Calu3 (cell line): ENCODE measurements around the gene NR2F1-AS1. TPM values are rescaled to one million over a fixed set of nuclear protein-coding genes. Genes with fewer than 3 reads are reported as not detected.
A peak's percentile ranks its signal among the peaks of the same experiment; 100 is the strongest.

Experiments
- Bru-seq: library from RNA; stranded (reverse); fragments of 400-500 nt; gene quantifications from one replicate; lab custom pipeline; 2021; lab: Mats Ljungman, UMichigan
- BruChase-seq, 2 experiments: library from RNA; stranded (reverse); fragments of 400-500 nt; gene quantifications; one replicate each; lab custom pipeline; 2021; lab: Mats Ljungman, UMichigan
- BruUV-seq: library from RNA; stranded (reverse); fragments of 400-500 nt; replicated peaks from 2 replicates; lab custom pipeline; 2021; lab: Mats Ljungman, UMichigan
- CTCF ChIA-PET: fragments of 300-600 bp; sonication (Branson Sonifier 250); formaldehyde crosslinking; loops from one replicate; lab custom pipeline; 2022; ENCODE audit warnings: antibody characterized with exemption; lab: Charles Lee
- DNase-seq: peaks from one replicate; pipeline ENCODE4 v3.0.0; 2022
- H3K27ac Mint-ChIP-seq: one replicate; pipeline ENCODE4 v1.8.0; 2022; ENCODE audit warnings: mixed read lengths; ENCODE audit not compliant: unreplicated experiment
- H3K27me3 Mint-ChIP-seq: one replicate; pipeline ENCODE4 v1.8.0; 2022; ENCODE audit warnings: mixed read lengths; ENCODE audit not compliant: unreplicated experiment
- H3K36me3 Mint-ChIP-seq: one replicate; pipeline ENCODE4 v1.8.0; 2022; ENCODE audit warnings: mild to moderate bottlenecking, moderate library complexity, mixed read lengths; ENCODE audit not compliant: insufficient read depth, unreplicated experiment
- H3K4me1 Mint-ChIP-seq: one replicate; pipeline ENCODE4 v1.8.0; 2022; ENCODE audit warnings: mild to moderate bottlenecking, low read depth, mixed read lengths; ENCODE audit not compliant: unreplicated experiment
- H3K4me3 Mint-ChIP-seq: one replicate; pipeline ENCODE4 v1.8.0; 2022; ENCODE audit warnings: mild to moderate bottlenecking, low read depth, moderate library complexity, mixed read lengths; ENCODE audit not compliant: unreplicated experiment
- H3K9me3 Mint-ChIP-seq: one replicate; pipeline ENCODE4 v1.8.0; 2022; ENCODE audit warnings: low read depth, mixed read lengths; ENCODE audit not compliant: unreplicated experiment
- CTCF ChIP-seq: fragments of 200-600 bp; IDR thresholded peaks from one replicate; pipeline ENCODE4 v1.8.0; 2022; ENCODE audit warnings: antibody characterized with exemption; ENCODE audit not compliant: unreplicated experiment
- intact Hi-C: fragments of 100-400 bp; cut with micrococcal nuclease; formaldehyde crosslinking; loops from one replicate; pipeline ENCODE4 v1.10.0; 2022; ENCODE audit not compliant: unreplicated experiment
- long read RNA-seq: library from polyadenylated mRNA; stranded (forward); transcript quantifications from one replicate; pipeline ENCODE4 v2.0.0, GENCODE V29; 2022
- total RNA-seq: library from RNA; stranded (reverse); gene quantifications from 2 replicates; pipeline ENCODE4 v1.2.3, GENCODE V29; 2022

The NR2F1-AS1 gene
- total RNA-seq (16.8 and 20.9 TPM in 2 replicates), Bru-seq, nascent RNA (percentile 76 among the genes with signal in this experiment), BruChase-seq, experiment 1, labeled RNA remaining after a 6-hour chase (percentile 66 among the genes with signal in this experiment), BruChase-seq, experiment 2, labeled RNA remaining after a 2-hour chase (percentile 71 among the genes with signal in this experiment)
- long read RNA-seq, partial matches to known transcripts, result 1 of 6 reads
- long read RNA-seq, other reads (novel, unspliced or antisense), result 5 of 6 reads

- Mint-ChIP-seq H3K27ac (no peak within 1 kb of the TSS), H3K36me3 (peaks cover 9% of the 10 kb centered on the region), H3K4me3 (no peak within 1 kb of the TSS), H3K9me3 (no peaks in the 10 kb centered on the region), H3K27me3 (no peaks in the 10 kb centered on the region), H3K4me1 (no peaks in the 10 kb centered on the region)
- TF ChIP-seq CTCF, result no peak
- TSS peak; percentile 25 for BruUV-seq
- CTCF ChIA-PET, result interaction anchor here (0.7 to 1.1 kb wide), 3 partner anchors 208 to 488 kb away, joined by 3 to 5 read pairs (median 3); no protein-coding TSS in a partner anchor
- DNase-seq, result no peak
- intact Hi-C loops, result loop anchor here (2.0 to 10.0 kb wide), 8 partner anchors 41 to 1274 kb away; a partner anchor contains a TSS
Observed at GRCh38 chr5:93580927-93581445, at the start of gene NR2F1-AS1. TSS of gene NR2F1-AS1 (minus strand) at chr5:93581219.

- intact Hi-C loops, result no loop called here
- no peak overlapping the region for H3K27ac Mint-ChIP-seq
- peaks cover 4% of the 10 kb centered on the region for H3K4me1 Mint-ChIP-seq
- TF ChIP-seq CTCF, result no peak
- H3K4me3 Mint-ChIP-seq, result no peak overlapping the region
- DNase-seq, result no peak
- H3K9me3 Mint-ChIP-seq, result no peaks in the 10 kb centered on the region
- CTCF ChIA-PET, result no interaction called here
- no TSS peak for BruUV-seq
- no peaks in the 10 kb centered on the region for H3K27me3 Mint-ChIP-seq
- H3K36me3 Mint-ChIP-seq, result peaks cover 6% of the 10 kb centered on the region
Observed at GRCh38 chr5:93626801-93627200, 45.8 kb upstream of the NR2F1-AS1 start.

- intact Hi-C loops, result loop anchor here (5.0 kb wide), 2 partner anchors 41 to 164 kb away; partner anchors contain the start of genes NR2F1 and NR2F1-AS1
- H3K4me3 Mint-ChIP-seq, result no peak overlapping the region
- H3K4me1 Mint-ChIP-seq, result peaks cover 8% of the 10 kb centered on the region
- CTCF ChIA-PET, result no interaction called here
- H3K27ac Mint-ChIP-seq, result no peak overlapping the region
- no TSS peak for BruUV-seq
- no peak for DNase-seq
- peaks cover 25% of the 10 kb centered on the region for H3K36me3 Mint-ChIP-seq
- no peaks in the 10 kb centered on the region for H3K9me3 Mint-ChIP-seq
- H3K27me3 Mint-ChIP-seq, result no peaks in the 10 kb centered on the region
- TF ChIP-seq CTCF, result no peak
Observed at GRCh38 chr5:93623153-93623552, 42.1 kb upstream of the NR2F1-AS1 start.

GRCh38 chr5:93622240-93622885, 41.3 kb upstream of the NR2F1-AS1 start:
- CTCF ChIA-PET, result interaction anchor here (1.4 kb wide), 1 partner anchor 10 kb away, joined by 5 read pairs; no protein-coding TSS in a partner anchor
- H3K9me3 Mint-ChIP-seq, result no peaks in the 10 kb centered on the region
- peaks cover 25% of the 10 kb centered on the region for H3K36me3 Mint-ChIP-seq
- TF ChIP-seq CTCF, result no peak
- peak overlapping the region; percentile 45 for H3K27ac Mint-ChIP-seq
- no TSS peak for BruUV-seq
- no peak for DNase-seq
- peaks cover 8% of the 10 kb centered on the region for H3K4me1 Mint-ChIP-seq
- H3K27me3 Mint-ChIP-seq, result no peaks in the 10 kb centered on the region
- intact Hi-C loops, result loop anchor here (5.0 kb wide), 2 partner anchors 40 to 165 kb away; partner anchors contain the start of genes NR2F1 and NR2F1-AS1
- H3K4me3 Mint-ChIP-seq, result peak overlapping the region; percentile 91
